ENCODE measurements around the gene BMP2.
A peak's percentile ranks its signal among the peaks of the same experiment; 100 is the strongest.

Gene BMP2

DNA sequence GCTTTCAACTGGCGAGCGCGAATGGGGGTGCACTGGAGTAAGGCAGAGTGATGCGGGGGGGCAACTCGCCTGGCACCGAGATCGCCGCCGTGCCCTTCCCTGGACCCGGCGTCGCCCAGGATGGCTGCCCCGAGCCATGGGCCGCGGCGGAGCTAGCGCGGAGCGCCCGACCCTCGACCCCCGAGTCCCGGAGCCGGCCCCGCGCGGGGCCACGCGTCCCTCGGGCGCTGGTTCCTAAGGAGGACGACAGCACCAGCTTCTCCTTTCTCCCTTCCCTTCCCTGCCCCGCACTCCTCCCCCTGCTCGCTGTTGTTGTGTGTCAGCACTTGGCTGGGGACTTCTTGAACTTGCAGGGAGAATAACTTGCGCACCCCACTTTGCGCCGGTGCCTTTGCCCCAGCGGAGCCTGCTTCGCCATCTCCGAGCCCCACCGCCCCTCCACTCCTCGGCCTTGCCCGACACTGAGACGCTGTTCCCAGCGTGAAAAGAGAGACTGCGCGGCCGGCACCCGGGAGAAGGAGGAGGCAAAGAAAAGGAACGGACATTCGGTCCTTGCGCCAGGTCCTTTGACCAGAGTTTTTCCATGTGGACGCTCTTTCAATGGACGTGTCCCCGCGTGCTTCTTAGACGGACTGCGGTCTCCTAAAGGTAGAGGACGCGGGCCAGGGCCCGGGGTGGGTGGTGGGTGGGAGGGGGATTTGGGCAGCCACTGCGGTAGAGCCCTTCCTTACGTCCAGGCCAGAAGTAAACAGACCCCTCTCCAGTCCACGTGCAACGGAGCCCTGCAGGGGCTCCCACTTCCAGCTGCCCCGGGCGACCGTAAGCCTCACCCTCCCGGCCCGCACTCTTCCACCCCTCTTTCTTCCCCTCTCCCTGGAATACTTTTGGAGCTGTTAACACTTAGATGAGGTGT lies 998 bp downstream of the BMP2 start:
- DNase-seq = no peak

DNA sequence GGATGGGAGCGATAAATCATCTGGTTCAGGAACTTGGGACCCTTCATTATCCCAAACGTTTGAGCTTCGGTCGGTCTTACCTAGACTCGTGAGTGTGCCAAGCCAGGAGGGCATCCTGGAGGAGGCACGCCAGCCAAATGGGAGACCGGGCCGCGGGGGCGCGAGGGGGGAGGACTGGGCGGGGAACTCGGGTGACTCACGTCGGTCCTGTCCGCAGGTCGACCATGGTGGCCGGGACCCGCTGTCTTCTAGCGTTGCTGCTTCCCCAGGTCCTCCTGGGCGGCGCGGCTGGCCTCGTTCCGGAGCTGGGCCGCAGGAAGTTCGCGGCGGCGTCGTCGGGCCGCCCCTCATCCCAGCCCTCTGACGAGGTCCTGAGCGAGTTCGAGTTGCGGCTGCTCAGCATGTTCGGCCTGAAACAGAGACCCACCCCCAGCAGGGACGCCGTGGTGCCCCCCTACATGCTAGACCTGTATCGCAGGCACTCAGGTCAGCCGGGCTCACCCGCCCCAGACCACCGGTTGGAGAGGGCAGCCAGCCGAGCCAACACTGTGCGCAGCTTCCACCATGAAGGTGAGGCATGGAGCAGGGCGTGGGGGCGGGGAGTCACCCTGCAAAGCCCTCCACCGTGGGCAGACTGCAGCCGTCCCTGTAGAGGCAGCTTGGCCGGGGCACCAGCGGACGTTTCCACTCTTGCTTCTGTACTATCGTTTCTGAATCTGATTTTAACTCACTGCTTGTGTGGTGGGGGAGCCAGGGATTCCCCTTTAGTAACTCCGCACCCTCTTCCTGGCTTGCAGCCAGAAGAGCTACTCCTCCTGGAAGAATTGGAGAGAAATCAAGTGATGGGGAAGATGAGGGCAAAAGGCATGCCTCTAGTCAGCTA lies 2.7 kb downstream of the BMP2 start:
- no peak for DNase-seq

DNA sequence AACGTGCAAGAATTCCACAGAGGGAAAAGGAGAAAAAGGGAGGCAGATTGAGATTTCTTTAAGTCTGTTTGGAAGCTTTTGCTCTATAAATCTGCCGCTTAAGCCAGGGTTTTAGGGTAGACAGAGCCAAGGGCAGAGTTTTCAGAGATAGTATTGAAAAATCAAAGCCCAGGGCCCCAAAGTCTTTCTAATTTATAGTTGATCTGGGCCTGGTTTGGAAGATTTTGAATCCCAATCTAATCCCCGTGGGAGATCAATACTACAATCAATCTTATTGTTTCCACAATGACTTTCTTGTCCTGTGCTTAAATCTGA lies 3.3 kb downstream of the BMP2 start:
- DNase-seq = no peak

DNA sequence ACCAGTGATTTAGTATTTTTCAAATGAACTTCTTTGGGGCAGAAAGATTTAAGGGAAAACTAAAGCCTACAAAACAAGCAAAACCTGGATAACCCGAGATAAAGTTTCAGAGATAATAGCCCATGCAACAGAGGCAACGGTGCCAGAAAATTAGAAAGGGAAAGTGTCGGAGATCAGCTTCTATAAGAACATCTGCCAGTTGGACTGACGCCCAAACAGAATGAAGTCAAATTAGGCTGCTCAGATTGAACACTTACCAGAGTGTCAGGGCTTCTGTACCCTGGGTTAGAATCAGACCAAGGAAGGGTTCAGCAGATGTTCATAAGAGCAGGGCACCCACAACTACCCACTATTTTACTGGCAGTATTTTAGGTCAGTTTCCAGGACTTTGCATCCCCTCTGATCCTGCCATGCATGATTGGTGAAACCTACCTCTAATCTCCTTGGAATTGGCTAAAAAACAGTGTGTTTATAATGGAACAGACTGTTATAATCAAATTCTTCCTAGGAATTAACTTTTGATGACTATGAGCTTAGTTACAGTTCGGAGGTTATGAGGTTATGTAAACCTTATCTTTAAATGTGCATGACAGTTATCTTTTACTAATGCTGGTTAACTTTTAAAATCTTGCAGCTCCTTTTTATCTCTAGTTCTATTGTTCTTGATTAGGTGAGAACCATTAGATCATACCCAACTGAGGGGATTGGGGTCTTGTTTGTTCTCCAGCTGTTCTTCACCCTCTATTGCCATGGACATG lies 13.1 kb downstream of the BMP2 start:
- no peak for DNase-seq

DNA sequence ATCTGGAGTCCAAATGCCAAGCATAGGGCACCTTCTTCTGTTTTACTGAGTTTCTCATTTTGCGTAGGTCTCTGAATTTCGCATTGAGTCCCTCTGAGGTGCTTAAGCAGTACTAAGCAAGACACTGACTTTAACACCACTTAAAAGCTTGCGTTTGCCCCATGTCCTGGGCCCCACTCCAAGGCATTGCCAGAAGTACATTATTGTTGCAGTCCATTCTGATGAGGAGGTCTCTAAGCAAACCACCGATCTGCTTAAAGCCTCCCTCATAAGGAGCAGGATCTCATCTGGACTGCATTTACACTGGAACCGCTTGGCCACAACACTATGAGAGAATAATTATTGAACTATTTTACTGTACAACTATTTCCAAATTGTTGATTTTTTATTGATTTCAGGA lies 16.3 kb downstream of the BMP2 start:
- DNase-seq = no peak

DNA sequence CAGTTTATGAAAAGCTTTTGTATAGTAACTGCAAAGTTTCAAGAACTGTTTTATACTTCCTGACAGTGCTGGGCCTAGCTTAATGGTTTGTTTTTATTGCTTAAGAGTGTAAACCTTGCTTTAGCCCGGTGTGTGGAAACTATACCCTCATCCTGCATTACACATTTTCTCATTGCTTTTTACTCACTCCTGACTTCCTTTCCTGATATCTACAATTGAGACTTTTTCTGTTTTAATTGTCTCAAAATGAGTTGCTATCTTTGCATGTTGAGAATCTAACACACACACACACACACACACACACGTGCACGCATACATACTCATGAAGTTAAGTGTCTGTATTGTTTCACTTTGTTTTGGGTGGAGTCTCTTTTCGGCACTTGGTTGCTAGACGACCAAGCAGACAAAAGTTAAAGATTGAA lies 16.7 kb downstream of the BMP2 start:
- DNase-seq = no peak

DNA sequence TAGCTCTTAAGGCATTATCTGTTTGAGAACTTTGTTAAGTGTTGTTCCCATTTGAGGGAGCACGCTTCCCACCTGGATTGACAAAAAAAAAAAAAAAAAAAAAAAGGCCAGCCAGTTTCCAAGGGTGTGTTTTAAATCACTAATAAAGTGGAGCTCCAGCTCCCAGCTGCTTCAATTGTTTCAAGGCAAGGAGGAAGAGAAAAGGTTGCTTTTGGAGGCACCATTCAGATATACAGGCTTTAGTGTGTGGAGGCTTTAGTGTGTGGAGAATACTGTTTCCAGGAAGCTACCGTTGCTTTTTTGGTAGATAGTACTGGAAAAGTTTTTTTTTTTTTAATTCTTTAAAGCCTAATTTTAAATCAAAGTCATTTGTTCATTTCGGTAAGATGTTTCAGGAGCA lies 17.3 kb downstream of the BMP2 start:
- no peak for DNase-seq

DNA sequence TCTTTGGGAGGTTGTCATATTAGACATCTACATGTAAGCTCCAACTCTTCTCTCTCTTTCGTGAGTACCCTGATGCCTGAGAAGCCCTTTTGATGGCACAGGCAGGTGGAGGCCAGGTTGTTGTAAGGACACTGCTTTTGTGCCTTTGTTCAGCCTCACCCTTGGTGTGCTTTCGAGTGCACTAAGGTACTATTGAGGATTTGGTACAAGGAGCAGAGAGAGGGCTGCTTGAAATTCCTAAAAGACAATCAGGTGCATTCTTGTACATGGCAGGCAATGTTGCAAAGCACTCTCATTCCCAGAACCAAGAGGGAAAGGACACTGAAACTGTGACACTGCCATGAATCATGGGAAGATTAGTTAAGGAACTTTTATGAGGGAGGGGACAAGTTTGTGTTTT lies 19.1 kb downstream of the BMP2 start:
- DNase-seq = no peak

DNA sequence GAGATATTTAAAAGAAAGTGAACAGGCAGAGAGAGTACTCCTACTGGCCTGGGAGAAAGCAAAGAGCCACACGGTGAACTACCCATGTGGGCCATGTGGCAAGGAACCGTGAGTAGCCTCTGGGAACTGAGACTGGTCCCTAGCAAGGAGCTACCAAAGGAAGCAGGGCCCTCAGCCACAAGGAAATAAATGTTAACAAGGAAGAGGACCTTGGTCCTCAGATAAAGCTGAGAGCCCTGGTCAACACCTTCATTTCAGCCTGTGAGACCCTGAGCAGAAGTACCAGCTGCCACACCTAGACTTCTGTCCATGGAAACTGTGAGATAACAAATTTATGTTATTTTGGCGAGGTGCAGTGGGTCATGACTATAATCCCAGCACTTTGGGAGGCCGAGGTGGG lies 25.3 kb downstream of the BMP2 start:
- no peak for DNase-seq

DNA sequence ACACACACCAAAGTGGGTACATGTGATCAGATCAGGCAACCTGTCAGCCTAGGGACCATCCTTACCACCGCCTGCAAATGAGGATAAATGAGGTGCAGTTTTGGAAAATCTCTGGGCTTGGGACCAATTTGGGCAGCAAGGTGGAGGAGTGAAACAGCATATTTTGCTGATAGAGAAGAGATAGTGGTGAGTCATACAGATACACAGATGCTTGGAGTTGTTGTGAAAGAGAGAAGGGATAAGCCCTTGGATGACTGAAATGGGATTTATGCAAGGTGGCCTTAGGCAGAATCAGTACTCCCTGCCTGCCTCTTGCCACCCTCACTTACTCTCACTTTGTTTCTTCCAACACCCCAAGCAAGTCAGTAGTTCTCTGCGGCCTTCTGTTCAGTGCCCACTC lies 34.7 kb downstream of the BMP2 start:
- no peak for DNase-seq

DNA sequence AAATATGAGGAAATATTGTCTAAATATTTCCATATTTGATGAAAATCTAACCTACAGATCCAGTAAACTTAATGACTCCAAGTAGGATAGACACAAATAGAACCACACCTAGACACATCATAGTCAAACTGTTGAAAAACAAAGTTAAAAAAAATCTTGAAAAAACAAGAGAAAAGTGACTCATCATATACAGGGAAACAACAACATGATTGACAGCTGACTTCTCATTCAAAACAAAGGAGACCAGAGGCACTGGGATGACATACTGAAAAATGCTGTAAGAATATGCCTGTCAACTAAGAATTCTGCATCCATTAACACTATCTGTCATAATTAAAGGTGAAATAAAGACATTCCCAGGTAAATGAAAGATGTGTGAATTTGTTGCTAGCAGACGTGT lies 38.8 kb downstream of the BMP2 start:
- no peak for DNase-seq

DNA sequence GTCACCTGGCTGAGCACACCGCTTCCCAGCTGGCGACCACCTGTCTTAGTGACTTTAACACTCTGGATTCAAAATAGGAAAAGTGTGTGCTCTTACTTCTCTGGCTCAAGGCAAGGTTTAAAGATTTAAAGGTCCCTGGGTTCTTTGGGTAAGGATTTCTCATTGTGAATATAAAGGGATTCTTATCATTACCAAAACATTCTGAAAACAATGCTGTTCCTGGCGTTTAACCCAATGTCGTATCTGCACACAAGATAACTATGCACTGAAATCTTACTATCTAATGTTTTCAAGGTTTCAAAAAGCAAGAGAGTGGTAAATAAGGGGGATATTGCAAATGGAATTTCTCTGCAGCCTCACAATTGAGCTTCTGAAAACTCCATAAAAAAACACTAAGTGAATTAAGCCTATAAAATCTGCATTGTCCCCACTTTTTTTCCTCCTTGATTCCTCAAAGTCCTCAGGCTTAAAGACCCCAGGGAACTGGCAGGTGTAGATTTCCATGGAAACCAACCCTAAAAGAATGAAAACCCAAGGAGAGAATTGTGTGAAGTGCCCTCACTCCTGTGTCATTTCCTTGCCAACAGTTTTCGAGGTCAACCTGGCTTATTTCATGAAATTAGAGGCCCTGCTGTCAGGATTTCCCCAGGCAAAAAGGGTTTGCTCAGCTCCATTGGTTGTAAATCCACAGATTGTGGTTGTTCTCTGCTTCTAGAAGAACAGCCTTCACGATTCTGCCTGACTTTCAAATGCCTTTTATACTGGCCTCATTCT lies 44.0 kb downstream of the BMP2 start:
- no peak for DNase-seq

DNA sequence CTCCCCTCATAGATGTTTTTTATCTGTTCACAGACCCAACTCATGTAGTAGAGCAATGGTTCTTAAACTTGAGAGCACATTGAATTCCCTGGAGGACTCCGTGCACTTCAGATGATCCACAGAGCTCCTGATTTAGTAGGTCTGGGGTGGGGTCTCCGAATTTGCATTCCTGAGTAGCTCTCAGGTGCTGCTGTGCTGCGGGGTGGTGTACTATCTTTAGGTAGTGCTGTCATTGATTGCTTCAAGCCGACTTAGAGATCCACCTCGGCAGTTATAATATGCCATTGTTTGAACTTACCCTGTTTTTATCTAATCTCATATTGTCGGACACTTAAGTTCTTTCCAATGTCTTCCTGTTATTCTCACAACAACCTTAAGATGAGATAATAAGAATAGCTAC lies 45.0 kb downstream of the BMP2 start:
- DNase-seq = no peak

DNA sequence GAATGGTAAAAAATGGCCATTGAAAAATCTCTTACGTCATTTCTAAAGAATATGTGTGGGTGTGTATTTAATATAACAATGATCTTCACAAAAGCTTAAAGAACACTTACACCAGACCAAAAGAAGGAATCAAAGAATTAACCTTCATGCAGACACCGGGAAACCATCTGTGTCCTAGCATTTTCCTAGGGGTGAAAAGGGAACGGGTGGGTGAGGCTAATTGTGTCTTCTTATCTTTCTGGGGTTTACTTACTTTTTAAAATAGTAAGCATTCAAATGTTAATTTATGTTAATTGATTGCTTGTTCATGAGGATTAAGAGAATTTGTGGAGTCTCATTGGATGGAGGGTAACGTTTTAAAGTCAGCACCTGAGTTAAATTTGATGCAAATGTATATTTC lies 47.5 kb downstream of the BMP2 start:
- DNase-seq = no peak

DNA sequence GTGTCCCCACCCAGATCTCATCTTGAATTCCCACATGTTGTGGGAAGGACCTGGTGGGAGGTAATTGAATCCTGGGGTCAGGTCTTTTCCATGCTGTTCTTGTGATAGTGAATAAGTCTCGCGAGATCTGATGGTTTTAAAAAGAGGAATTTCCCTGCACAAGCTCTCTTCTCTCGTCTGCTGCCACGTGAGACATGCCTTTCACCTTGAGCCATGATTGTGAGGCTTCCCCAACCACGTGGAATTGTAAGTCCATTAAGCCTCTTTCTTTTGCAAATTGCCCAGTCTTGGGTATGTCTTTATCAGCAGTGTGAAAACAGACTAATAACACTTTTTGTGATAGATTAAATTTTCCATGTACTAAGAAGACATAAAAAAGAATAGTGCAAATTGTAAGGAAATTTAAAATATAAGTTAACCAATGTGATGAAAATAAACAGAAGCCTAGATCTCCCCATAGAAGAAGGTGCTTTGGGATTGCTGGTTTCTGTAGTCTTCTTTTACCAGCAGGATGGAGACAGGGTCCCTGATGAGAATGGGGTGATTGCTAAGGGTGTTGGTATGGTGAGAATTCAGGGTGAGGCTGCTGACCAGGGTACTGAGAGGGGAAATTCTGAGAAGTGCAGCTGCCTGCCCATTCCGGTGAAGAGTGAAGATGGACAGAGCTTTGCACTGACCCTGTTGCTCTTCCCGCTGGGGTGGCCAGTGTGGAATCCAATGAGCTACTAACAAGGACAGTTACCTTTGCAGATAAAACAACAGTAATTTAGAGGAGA lies 50.7 kb downstream of the BMP2 start:
- DNase-seq = no peak

DNA sequence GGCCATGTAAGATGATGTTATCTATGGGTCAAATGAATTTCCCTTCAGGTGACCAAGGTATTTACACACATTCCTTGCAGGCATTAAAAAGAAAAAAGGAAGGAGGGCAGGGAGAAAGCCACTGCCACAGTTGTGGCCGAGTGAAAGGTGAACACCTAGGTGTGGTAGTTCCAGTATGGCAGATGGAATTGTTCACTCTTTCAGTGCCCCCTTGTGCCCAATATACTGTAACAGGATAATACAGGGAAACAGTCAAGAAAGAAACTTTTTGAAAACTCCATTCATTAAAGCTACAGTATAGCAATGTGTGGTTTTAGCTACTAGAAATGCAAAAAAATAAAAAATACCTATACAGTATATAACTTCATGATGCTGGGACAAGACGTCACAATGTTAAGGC lies 52.1 kb downstream of the BMP2 start:
- DNase-seq = no peak

DNA sequence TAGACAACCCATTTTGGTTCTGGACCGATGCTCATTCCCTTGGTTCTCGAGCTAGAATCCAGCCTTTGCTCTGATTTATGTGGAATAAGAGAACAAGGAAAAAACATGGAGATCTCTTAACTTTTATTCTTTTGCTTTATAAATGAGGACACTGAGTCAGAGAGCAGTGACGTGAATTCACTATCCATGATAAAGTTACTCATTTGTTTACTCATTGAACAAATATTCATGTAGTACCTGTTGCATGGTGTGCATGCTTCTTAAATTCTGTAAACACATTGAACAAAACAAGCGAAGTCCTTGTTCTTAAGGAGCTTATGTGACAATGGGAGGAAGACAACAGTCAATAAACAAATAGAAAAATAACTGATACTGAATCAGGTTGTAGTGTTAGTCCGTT lies 56.9 kb downstream of the BMP2 start:
- no peak for DNase-seq

DNA sequence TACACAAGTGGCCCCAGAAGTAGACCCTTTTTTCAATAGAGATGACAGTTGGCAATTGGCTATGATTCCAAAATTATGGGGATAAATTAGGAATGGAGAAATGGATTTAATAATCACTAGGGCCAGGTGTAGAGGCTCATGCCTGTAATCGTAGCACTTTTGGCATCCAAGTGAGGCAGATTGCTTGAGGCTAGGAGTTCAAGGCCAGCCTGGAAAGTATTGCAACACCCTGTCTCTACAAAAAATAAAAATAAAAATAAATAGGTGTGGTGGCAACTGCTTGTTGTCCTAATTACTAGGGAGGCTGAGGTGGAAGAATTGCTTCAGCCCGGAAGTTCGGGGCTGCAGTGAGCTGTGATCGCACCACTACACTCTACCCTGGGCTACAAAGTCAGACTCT lies 60.0 kb downstream of the BMP2 start:
- no peak for DNase-seq

DNA sequence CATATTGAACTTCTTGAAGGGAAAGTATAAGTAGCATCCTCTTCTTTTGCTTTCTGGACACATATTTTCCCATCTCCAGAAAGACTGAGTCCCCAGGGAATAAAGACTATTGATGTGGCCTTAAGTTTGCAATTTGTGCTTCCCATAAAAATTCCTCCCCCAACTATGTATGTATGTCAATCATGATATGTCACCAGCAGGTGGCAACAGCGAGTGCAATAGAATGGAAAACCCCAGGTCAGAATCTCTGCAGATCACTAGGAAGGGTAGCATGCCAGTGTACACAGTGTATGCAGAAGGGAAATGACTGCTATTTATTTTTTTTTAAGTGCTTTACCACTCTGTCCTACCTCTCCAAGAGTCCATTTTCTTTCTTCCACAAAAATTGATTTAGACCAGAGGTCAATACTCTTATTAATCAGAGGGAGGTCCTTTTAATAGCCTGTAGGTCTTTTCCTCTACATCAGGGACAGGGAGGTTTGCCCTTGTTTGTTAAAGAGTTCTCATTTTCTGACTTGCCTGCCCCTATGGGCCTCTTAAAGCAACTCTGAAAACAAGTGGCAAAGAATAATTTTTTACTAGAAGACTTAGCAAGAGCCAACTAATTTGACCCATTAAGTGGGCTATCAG lies 61.4 kb downstream of the BMP2 start:
- peak in 1 of 2 experiments; percentile 1 for DNase-seq

DNA sequence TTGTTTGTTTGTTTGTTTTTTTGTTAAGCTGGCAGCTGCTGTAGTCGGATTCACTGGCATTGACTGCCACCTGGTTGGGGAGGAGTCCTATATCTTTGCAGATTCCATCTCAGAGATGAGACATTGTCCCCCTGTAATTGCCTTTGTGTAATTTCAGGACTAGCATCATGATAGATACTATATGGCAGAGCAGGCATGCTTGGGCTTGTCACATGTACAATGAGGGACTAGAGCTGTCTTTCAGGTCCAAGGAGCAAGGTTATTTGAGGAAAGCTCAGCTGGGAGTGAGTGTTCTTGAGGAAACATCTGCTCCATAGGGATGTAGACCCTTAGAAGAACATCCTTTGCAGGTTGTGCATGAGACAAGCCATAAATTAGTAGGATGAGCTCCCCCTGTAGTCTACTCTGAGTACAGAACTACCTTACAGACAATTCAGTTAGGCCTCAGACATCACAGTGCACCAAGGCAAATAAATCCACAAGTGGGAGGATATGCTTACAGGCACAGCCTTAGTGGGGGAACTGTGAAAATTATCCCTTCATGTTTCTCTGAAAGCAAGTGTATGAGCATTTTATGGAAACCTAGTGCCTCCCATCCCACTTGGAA lies 62.1 kb downstream of the BMP2 start:
- DNase-seq = no peak
